Fibroblast of villous mesenchyme (primary cell): ENCODE measurements around the gene MRPS18A. TPM values are rescaled to one million over a fixed set of nuclear protein-coding genes. Genes with fewer than 3 reads are reported as not detected.

Experiments used
- DNase-seq: peaks from one replicate; pipeline ENCODE4 v3.0.0-alpha.2; 2010; ENCODE audit warnings: low read depth
- H3K4me3 ChIP-seq: 2 replicates; pipeline ENCODE4 v1.5.1; 2011; ENCODE audit warnings: low read depth, mild to moderate bottlenecking, low read length
- CTCF ChIP-seq: IDR thresholded peaks from 2 replicates; pipeline ENCODE4 v1.5.1; 2012; ENCODE audit warnings: low read depth, mild to moderate bottlenecking, low read length; ENCODE audit not compliant: insufficient read depth
- total RNA-seq: library from RNA; depleted of rRNA; stranded (reverse); fragments of >200 nt; gene quantifications from 2 replicates; pipeline ENCODE4 v1.2.3, GENCODE V29; 2012

Gene MRPS18A
- total RNA-seq, 1 donor: 26.8 TPM

- DNase-seq: no peak
- H3K4me3 ChIP-seq: no peak overlapping the region
- no peak for TF ChIP-seq CTCF
Measured at GRCh38 chr6:43671801-43672690, 15.5 kb downstream of the MRPS18A start.

- H3K4me3 ChIP-seq: no peak overlapping the region
- DNase-seq: no peak
- no peak for TF ChIP-seq CTCF
Measured at GRCh38 chr6:43671011-43671800, 16.4 kb downstream of the MRPS18A start.

- DNase-seq: no peak
- H3K4me3 ChIP-seq: no peak overlapping the region
- TF ChIP-seq CTCF: no peak
Measured at GRCh38 chr6:43670623-43670986, 17.0 kb downstream of the MRPS18A start.

- DNase-seq: peak; percentile 9
- H3K4me3 ChIP-seq: no peak overlapping the region
- no peak for TF ChIP-seq CTCF
Measured at GRCh38 chr6:43669922-43670622, 17.5 kb downstream of the MRPS18A start.

GRCh38 chr6:43669050-43669921 is 18.3 kb downstream of the MRPS18A start:
- TF ChIP-seq CTCF: no peak
- peak; percentile 75 for DNase-seq

More at GRCh38 chr6:43669050-43669921, 18.3 kb downstream of the MRPS18A start:
- no peak overlapping the region for H3K4me3 ChIP-seq
